ENCODE results near the gene STAG1. TPM values are rescaled to one million over a fixed set of nuclear protein-coding genes. Genes with fewer than 3 reads are reported as not detected.
"Not testable (repeated sequence)": the region's sequence is repeated elsewhere in the genome, so short reads cannot be mapped to it uniquely, and the experiment has no call there.

The STAG1 gene
- total and polyA plus RNA-seq, 4 donors = 4.6 to 28.0 (median 16.6) TPM

DNA sequence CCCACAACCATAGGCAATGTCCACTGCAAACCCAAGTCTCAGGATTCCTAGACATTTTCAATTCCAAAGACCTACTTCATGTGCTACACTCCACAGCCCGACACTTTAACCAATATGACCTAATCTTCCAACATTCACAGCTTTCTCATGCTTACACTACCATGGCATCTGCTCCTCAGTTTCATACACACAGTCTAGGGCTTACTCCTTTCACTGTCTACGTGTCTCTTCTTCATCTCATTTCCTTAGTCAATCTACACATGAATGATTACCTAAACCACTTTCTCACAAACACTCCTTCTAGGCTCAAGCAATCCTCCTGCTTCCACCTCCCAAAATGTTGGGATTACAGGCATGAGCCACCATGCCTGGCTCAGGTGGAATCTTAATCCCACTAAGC, 106.3 kb downstream of the STAG1 start:
- Histone ChIP-seq H3K4me3 (ENCODE audit: low read depth in 1 of 3, low read length in 3 of 3) (no peak overlapping the region), H3K36me3 (ENCODE audit: control insufficient read depth in 4 of 4, insufficient read depth in 3 of 4, low read depth in 1 of 4, low read length in 3 of 4) (no peaks in the 10 kb centered on the region), H3K27ac (ENCODE audit: low read depth in 1 of 2, low read length in 2 of 2) (no peak overlapping the region), H3K9ac (ENCODE audit: low read depth in 1 of 2, low read length in 2 of 2) (no peak overlapping the region), H3K9me3 (ENCODE audit: control insufficient read depth in 4 of 4, low read length in 3 of 4) (no peaks in the 10 kb centered on the region), H3K4me1 (ENCODE audit: control insufficient read depth in 4 of 4, insufficient read depth in 4 of 4, low read length in 3 of 4) (no peaks in the 10 kb centered on the region), H3K27me3 (ENCODE audit: control insufficient read depth in 4 of 4, insufficient read depth in 4 of 4, low read length in 3 of 4) (no peaks in the 10 kb centered on the region)
- WGBS = 98% methylated on average over 2 of the region's 2 CpGs
- no peak for DNase-seq (ENCODE audit: low spot score)
- TF ChIP-seq ATF3 (IDR thresholded peaks at IDR 0.05) = no peak

DNA sequence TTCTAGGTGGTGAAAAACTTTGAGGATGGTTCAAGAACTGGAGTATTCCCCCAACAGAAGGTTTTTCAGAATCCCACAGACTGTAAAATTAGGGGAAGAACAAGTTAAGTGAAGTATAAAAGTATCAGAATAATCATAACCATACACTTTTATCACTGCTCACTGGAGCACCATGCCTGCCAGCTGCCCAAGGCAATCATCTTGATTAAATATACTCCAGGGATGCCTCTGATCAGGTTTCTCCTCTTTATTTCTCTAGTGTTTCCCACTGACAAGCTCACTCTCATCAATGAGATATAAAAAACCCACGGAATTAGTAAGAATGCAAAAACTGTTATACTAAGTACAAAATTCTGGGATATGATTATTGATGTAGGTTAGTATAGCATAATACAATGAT, 108.0 kb downstream of the STAG1 start:
- TF ChIP-seq FOXA2 (IDR thresholded peaks at IDR 0.05) (no peak), SP1 (IDR thresholded peaks at IDR 0.05) (no peak), REST (IDR thresholded peaks at IDR 0.05) (no peak), GABPA (IDR thresholded peaks at IDR 0.05 in 1 of 2, conservative IDR thresholded peaks at IDR 0.05 in 1 of 2) (no peak), MAX (IDR thresholded peaks at IDR 0.05) (no peak), FOXA1 (IDR thresholded peaks at IDR 0.05) (no peak)
- Histone ChIP-seq H3K27ac (ENCODE audit: low read depth in 1 of 2, low read length in 2 of 2) (no peak overlapping the region), H3K36me3 (ENCODE audit: control insufficient read depth in 4 of 4, insufficient read depth in 3 of 4, low read depth in 1 of 4, low read length in 3 of 4) (no peaks in the 10 kb centered on the region), H3K4me1 (ENCODE audit: control insufficient read depth in 4 of 4, insufficient read depth in 4 of 4, low read length in 3 of 4) (no peaks in the 10 kb centered on the region), H3K9me3 (ENCODE audit: control insufficient read depth in 4 of 4, low read length in 3 of 4) (no peaks in the 10 kb centered on the region), H3K4me3 (ENCODE audit: low read depth in 1 of 3, low read length in 3 of 3) (no peak overlapping the region), H3K27me3 (ENCODE audit: control insufficient read depth in 4 of 4, insufficient read depth in 4 of 4, low read length in 3 of 4) (no peaks in the 10 kb centered on the region), H3K9ac (ENCODE audit: low read depth in 1 of 2, low read length in 2 of 2) (no peak overlapping the region)
- DNase-seq (ENCODE audit: low spot score) = no peak
- WGBS = 92% methylated on average over 1 of the region's 1 CpG

DNA sequence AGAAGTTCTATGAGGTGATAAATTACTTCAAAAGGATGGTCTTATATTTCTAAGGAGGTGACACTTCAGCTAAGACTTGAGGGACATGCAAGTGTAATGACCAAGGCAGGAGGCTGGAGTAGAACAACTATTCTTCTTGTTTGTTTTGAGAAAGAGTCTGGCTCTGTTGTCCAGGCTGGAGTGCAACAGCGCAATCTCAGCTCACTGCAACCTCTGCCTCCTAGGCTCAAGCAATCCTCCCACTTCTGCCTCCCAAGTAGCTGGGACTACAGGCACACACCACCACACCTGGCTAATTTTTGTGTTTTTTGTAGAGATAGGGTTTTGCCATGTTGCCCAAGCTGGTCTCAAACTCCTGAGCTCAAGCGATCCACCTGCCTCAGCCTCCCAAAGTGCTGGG, 108.8 kb downstream of the STAG1 start:
- not testable (repeated sequence) for DNase-seq (ENCODE audit: low spot score); H3K9ac ChIP-seq (ENCODE audit: low read depth in 1 of 2, low read length in 2 of 2); H3K27me3 ChIP-seq (ENCODE audit: control insufficient read depth in 4 of 4, insufficient read depth in 4 of 4, low read length in 3 of 4); H3K4me3 ChIP-seq (ENCODE audit: low read depth in 1 of 3, low read length in 3 of 3); H3K27ac ChIP-seq (ENCODE audit: low read depth in 1 of 2, low read length in 2 of 2); H3K9me3 ChIP-seq (ENCODE audit: control insufficient read depth in 4 of 4, low read length in 3 of 4); H3K36me3 ChIP-seq (ENCODE audit: control insufficient read depth in 4 of 4, insufficient read depth in 3 of 4, low read depth in 1 of 4, low read length in 3 of 4); H3K4me1 ChIP-seq (ENCODE audit: control insufficient read depth in 4 of 4, insufficient read depth in 4 of 4, low read length in 3 of 4)
- WGBS = 98% methylated on average over 2 of the region's 2 CpGs

GRCh38 chr3:136642711-136643110, 109.5 kb downstream of the STAG1 start:
- TF ChIP-seq RXRA (IDR thresholded peaks at IDR 0.05) = no peak
- no peak for TF ChIP-seq JUND (IDR thresholded peaks at IDR 0.05)
- TF ChIP-seq ZBTB33 (IDR thresholded peaks at IDR 0.05) = no peak
- no peak for TF ChIP-seq ATF3 (IDR thresholded peaks at IDR 0.05)
- TF ChIP-seq HNF4G (IDR thresholded peaks at IDR 0.05) = no peak
- no peak for TF ChIP-seq HNF4A (conservative IDR thresholded peaks at IDR 0.05)
- TF ChIP-seq NR2F2 (IDR thresholded peaks at IDR 0.05) = no peak
- no peak for TF ChIP-seq FOXA1 (IDR thresholded peaks at IDR 0.05)
- no peak for TF ChIP-seq MAX (IDR thresholded peaks at IDR 0.05)
- TF ChIP-seq, protein P1, sequence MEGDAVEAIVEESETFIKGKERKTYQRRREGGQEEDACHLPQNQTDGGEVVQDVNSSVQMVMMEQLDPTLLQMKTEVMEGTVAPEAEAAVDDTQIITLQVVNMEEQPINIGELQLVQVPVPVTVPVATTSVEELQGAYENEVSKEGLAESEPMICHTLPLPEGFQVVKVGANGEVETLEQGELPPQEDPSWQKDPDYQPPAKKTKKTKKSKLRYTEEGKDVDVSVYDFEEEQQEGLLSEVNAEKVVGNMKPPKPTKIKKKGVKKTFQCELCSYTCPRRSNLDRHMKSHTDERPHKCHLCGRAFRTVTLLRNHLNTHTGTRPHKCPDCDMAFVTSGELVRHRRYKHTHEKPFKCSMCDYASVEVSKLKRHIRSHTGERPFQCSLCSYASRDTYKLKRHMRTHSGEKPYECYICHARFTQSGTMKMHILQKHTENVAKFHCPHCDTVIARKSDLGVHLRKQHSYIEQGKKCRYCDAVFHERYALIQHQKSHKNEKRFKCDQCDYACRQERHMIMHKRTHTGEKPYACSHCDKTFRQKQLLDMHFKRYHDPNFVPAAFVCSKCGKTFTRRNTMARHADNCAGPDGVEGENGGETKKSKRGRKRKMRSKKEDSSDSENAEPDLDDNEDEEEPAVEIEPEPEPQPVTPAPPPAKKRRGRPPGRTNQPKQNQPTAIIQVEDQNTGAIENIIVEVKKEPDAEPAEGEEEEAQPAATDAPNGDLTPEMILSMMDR (IDR thresholded peaks at IDR 0.05; ENCODE audit: low read depth, low read length, missing input control) = no peak
- H3K27me3 ChIP-seq (ENCODE audit: control insufficient read depth in 4 of 4, insufficient read depth in 4 of 4, low read length in 3 of 4) = no peaks in the 10 kb centered on the region
- no peak overlapping the region for H3K9ac ChIP-seq (ENCODE audit: low read depth in 1 of 2, low read length in 2 of 2)
- no peak overlapping the region for H3K4me3 ChIP-seq (ENCODE audit: low read depth in 1 of 3, low read length in 3 of 3)
- DNase-seq (ENCODE audit: low spot score) = no peak
- no peaks in the 10 kb centered on the region for H3K36me3 ChIP-seq (ENCODE audit: control insufficient read depth in 4 of 4, insufficient read depth in 3 of 4, low read depth in 1 of 4, low read length in 3 of 4)
- H3K9me3 ChIP-seq (ENCODE audit: control insufficient read depth in 4 of 4, low read length in 3 of 4) = no peaks in the 10 kb centered on the region
- H3K4me1 ChIP-seq (ENCODE audit: control insufficient read depth in 4 of 4, insufficient read depth in 4 of 4, low read length in 3 of 4) = no peaks in the 10 kb centered on the region
- 97% methylated on average over 1 of the region's 1 CpG for WGBS
- no peak overlapping the region for H3K27ac ChIP-seq (ENCODE audit: low read depth in 1 of 2, low read length in 2 of 2)
